NCI-H774 (cell line): ENCODE measurements around the gene CIAO1.
"Not testable (repeated sequence)": the region's sequence is repeated elsewhere in the genome, so short reads cannot be mapped to it uniquely, and the experiment has no call there.

Experiments used
- DNase-seq: peaks from one replicate; lab custom pipeline; 2025; lab: John Stamatoyannopoulos, UW

CIAO1 gene

DNA sequence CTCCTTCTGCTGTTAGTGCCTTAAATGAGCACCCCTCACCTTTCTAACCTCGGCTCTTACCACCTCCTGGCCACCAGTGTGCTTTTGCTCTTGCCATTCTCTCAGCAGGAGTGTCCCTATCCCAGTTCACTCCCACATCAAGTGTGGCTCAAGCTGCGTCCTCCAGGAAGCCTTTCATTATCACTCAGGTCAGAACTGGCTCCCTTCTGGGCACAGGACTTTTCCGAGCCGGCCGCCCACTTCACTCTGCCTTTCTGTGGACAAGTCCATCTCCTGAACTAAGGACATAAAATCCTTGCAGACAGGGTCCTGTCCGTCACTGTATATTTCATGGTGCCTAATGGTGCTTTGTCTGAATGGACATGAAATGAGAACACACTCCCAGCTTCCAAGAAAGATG is 15.8 kb upstream of the CIAO1 start:
- no peak for DNase-seq

- no peak for DNase-seq
These were observed 14.2 kb upstream of the CIAO1 start for GRCh38 chr2:96251721-96252292.

- DNase-seq: no peak
These were observed 13.5 kb upstream of the CIAO1 start for GRCh38 chr2:96252526-96252925.

DNA sequence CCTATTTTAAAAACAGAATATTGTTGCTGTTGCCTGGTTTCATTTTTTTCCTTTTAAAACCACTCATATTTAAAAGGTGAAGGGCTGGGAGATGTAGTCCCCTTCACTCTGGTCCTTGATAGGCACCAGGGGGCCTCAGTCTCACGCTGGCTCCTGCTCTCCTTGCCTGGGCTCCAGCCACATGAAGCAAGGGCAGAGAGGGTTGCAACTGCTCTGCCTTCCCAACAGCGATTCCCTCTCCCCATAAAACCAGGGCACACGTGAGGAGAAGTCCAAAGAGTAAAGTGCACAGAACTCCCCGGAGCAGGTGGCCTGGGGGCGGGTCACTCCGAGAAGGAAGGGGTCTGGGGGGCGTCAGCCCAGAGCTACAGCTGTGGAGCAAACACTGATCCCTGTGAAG is 13.0 kb upstream of the CIAO1 start:
- no peak for DNase-seq

DNA sequence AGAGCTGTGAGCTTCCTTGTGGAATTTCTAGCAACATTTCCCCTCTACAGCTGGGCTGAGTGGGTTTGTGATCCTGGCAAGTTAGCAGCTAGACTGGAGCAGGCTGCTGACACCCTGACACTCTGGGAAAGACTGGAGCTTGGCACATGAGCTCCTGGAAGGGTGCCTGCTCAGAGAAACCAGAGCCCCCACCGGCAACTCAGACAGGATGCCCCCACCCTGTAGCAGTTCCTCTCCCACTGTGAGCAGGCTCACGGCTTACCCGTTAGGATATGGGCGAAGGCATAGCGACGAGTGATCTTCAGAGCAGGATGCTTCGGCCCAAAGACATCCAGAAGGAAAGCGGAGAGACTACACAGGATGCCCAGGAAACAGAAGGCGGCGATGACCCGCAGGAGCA is 11.5 kb upstream of the CIAO1 start:
- DNase-seq: no peak

GRCh38 chr2:96256611-96257113 is 9.4 kb upstream of the CIAO1 start:
- no peak for DNase-seq

- not testable (repeated sequence) for DNase-seq
These were observed 8.3 kb upstream of the CIAO1 start for GRCh38 chr2:96257744-96258143.

DNA sequence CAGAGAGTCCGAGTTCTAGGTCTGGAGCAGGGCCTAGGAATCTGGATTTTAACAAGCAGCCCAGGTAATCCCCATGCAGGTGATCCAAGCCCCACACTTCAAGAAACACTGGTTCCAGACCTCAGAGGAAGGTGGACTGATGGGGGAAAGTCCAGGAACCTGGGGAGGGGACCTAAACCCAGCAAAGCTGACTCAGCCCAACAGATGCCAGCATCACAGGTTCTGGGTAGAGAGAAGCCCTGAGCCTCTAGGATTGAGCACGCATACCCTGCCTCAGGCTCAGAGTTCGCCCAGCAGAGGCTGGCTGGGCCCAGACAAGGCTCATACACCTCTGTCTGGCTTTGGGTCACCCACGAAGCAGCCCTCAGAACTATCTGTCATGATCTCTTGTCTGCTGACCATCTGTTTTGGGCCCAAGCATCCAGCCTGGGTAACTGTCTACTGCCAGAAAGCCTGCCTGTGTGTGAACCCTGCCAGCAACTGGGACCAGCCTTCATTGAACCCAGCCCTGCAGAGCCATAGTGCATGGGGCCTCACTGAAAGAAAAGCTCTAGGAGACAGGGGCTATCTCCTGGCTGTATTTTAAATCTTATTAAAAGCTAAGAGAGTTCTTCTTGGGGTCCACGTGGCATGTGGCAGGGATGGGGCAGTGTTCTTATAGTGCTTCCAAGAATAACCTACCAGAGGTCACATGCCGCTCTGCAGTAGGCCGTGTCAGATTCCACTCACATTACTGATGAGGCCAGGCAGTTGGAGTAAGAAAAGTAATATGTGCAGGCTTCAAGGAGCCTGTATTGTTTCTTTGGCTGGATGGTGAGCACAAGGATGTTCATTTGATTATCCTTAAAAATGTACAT is 7.6 kb upstream of the CIAO1 start:
- no peak for DNase-seq

DNA sequence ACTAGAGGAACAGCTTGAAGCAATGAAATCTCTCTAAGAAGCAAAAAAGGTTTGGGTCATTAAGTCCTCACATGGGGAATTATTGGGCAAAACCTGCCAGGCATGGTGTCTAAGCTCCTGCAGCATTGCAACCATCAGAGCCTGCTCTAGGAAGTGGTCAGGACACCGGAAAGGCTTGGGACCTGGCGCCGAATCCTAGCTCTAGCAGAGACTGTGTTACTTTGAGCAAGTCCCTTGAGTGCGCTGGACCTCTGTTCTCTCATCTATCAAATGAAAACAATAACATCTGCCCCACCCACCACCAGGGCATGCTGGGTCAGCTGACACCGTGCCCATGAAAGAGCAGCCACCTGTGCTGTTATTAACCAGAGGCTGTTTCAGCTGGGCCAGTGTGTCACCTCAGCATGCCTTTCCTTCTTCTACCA is 6.5 kb upstream of the CIAO1 start:
- peak; percentile 3 for DNase-seq

- DNase-seq: peak; percentile 19
These were observed 5.4 kb upstream of the CIAO1 start for GRCh38 chr2:96260387-96261260.

DNA sequence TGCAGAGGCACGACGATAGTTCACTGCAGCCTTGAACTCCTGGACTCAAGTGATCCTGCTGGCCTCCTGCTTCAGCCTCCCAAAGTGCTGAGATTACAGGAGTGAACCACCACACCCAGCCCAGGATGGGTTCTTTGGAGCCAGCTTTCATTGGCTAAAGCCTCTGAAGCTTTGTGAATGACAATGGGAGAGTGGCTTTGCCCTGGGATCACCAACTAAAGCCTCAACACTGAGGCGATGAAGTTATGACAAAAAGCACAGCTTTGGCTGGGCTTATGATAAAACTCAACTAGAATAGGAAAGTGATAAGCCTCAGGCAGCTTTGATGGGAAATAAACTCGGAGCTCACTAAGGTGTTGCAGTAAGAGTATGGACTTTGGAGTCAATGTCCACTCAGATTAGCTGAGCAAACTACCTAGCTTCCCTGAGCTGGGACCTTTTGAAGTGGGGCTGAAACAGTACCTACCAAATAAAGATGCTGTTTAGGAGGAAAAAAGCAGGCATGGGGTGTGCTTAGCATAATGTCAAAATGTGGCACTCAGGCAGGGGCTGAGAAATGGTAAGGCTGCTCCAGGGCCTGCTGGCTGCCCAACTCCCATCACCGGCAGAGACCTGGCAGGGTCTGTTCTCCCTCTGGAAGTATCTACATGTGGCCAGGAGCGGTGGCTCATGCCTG is 4.6 kb upstream of the CIAO1 start:
- no peak for DNase-seq

- no peak for DNase-seq
These were observed 3.7 kb upstream of the CIAO1 start for GRCh38 chr2:96262306-96262705.

DNA sequence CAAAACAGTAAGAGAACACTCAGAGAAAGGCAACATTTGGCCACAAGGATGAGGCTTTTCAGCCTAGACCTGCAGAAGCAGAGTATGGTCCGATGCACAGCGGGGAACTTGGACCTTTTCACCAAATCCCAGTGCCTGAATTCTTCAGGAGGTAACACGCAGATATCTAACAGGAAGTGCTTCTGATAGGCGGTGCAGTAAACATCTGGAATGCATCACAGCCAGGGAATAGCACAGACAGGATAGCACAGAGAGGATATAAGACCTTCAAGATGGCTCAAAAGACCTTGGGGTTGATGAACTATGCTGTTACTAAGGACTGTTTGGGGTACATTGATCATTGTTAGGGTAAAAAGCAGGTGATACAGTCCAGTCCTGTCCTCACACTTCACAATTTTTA is 1.9 kb upstream of the CIAO1 start:
- DNase-seq: no peak

GRCh38 chr2:96264656-96265348 is 1.2 kb upstream of the CIAO1 start:
- DNase-seq: no peak

DNA sequence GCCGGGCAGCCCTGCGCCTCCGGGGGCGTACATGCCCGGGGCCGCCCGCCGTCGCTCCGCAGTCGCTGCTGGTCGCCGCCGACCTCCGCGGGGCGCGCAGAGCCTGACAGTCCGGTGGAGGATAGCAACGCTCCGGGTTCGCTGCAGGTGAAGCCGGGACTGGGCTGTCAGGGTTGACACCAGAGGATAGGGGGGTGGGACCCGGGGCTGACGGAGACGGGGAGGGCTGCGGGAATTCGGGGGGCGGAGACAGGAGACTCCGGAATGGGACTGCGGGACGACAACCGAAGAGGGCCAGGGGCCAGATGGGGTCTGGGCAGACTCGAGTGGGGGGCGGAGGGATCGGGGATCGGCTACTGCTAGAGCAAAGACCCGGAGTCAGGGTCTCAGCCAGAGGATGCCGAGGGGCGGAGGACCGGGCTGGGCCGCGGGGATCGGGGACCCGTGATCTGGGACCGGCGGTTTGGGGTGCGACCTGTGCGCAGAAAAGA is 631 bp upstream of the CIAO1 start:
- no peak for DNase-seq

DNA sequence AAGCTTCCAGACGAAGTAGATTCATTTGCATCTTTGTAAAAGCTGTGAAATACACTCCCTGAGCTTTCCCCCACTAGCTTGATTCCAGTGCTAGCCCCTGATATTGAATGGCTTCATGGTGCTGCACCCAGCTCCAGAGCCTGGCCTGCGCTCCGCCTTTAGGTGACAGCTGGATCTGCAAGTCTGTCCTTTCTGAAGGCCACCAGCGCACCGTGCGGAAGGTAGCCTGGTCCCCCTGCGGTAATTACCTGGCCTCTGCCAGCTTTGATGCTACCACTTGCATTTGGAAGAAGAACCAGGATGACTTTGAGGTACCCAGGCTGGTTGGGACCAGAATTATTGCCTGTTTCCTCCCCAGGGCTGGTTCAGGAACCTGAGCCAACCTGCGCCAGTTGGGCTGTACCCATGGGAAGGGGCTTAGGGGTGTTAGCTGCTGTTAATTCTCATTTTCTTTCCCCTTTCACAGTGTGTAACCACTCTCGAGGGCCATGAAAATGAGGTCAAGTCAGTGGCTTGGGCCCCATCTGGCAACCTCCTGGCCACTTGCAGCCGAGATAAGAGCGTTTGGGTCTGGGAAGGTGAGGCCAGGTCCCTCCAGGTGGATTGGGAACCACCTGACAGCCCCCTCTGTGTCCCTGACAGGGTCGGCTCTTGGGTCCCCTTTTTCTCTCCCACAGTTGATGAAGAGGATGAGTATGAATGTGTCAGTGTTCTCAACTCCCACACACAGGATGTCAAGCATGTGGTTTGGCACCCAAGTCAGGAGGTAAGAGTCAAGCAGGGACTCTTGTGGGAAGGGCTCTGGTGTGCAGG is 1.3 kb downstream of the CIAO1 start:
- no peak for DNase-seq

DNA sequence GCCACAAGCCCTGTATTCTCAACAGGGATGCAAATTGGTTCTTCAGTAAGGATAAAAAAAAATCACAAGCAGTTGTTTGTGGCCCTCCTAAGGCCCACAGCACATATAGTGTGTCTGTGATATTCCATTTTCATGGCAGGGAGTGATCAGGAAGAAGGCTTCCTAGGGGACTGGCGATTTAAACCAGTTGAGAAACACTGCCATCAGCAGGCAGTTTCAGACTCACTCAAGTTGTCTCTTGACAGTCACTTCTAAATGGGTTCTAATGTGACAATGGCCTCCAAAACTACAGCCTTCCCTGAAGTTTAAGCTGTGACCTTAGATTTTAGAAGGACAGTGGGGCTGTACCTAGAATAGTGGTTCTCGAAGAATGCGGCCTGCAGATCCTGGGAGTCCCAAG is 6.0 kb downstream of the CIAO1 start:
- no peak for DNase-seq

DNA sequence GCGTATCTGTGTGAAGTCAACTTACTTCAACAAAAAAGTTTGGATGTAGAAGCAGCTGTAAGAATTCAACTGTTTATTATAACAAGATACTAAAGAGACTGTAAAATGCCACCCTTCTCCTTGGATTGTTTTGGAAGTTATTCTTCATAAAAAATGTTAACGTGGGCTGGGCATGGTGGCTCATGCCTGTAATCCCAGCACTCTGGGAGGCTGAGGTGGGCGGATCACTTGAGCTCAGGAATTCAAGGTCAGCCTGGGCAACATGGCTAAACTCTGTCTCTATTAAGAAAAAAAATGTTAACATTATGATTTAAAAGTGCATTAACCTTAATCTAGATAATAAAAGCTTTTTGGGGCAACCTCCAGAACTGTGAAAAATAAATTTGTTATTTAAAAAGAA is 7.7 kb downstream of the CIAO1 start:
- no peak for DNase-seq

- no peak for DNase-seq
These were observed 8.5 kb downstream of the CIAO1 start for GRCh38 chr2:96274355-96275056.
